ENCODE measurements around the gene HIPK1.

GRCh38 chr1:113990961-113991360, 61.8 kb downstream of the HIPK1 start:
- TF ChIP-seq POLR2A (IDR thresholded peaks at IDR 0.05; ENCODE audit: low read length) (no peak), GATA1 (IDR thresholded peaks at IDR 0.05; ENCODE audit: low read depth, low read length) (no peak)
